Hematopoietic multipotent progenitor cell treated with erythropoietin and hydrocortisone succinate and interleukin-3 and kit ligand, for 6 days (in vitro differentiated cells): ENCODE results near the gene MAN2A2.
"Not testable (repeated sequence)": the region's sequence is repeated elsewhere in the genome, so short reads cannot be mapped to it uniquely, and the experiment has no call there.

Experiments
- DNase-seq: peaks from one replicate; pipeline ENCODE4 v3.0.0-alpha.2; 2015

The MAN2A2 gene

DNA sequence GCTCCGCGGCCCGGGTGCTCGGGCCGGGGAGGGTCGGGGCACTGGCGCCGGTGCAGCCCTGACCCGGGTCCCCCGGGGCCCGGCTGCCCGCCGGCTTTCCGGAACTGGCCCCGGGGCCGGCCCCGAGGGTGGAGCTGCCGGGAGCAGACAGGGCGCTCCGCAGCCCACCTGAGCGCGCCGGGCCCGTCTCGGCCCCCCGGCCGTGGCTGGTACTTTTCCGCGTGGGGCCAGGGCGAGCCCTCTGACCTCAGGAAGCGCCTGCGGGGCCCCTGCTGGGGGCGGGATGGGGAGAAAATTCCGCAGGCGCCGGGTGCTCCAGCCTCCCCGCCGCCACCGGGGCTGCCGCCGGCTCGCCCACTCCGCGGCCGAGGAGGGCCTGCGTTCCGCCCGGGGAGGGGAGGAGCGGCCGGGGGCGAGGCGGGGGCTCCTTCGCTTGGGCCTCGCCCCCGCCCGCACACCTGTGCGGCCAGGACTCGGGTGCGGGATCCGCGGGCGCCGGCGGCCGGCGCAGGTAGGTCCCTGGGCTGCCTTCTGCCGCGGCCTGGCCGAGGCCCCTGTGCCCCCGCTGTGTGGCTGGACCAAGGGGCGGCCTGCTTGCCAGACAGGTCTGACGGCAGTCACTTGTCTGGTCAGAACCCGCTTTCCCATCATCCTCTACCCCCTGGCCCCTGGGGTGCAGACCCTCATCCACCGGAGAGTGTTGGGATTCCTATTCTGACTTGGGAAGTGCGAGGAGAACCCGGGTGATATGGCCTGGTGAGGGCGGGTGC is 31.2 kb upstream of the MAN2A2 start:
- DNase-seq = no peak

DNA sequence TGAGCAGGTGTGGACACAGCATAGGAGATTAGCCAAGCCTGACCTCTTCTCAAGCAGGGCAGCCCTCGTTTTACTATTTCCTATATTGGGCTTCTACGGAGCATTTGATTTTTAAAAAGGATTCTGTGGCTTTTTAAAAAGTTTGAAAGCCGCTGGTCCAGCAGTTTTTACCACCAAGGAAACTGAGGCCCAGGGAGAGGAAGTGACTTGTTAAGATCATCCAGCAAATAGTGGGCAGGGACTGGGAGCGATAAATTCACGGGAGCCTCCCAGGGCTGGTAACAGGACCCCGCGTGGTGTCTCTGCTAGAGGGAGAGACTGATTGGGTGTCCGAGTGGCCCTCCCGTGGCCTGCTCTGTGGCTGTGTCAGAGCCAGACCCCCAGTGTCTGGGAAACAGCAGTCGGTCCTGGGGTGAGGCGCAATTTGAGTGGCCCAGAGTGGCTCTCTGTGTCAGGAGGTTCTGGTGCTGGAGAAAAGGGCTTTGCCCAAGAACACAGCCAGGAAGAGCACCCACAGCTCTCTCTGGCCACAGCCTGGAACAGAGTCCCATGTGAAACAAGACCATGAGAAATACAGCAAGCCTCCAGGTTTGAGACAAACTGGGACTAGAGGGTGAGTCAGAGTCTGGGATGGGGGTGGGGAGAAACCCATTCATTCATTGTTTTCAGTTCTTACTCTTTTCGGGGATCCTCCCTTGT is 30.5 kb upstream of the MAN2A2 start:
- DNase-seq = peak; percentile 71

DNA sequence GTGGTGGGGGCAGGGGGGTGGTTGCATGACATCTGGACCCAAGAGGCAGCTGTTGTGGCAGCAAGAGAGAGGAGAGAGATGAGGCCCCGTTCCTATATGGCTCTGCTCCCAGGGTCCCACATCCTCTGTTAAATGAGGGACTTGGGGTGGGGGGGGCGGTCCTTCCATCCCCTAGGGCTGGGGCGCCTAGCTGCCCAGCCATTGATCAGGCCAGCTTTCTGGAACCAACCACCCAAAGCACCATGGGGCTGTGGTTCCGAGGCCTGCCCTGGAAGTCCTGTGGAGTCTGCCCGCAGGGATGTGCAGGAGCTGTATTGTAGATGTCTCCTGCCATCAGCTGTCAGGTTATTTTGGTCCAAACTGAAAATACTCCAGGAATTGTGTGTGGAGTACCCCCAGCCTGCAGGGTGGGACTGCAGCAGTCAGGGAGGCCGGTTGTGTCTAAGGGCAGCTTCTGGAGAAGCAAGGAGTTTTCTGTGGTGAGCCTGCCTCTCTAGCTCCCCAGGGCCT is 29.6 kb upstream of the MAN2A2 start:
- DNase-seq = no peak

DNA sequence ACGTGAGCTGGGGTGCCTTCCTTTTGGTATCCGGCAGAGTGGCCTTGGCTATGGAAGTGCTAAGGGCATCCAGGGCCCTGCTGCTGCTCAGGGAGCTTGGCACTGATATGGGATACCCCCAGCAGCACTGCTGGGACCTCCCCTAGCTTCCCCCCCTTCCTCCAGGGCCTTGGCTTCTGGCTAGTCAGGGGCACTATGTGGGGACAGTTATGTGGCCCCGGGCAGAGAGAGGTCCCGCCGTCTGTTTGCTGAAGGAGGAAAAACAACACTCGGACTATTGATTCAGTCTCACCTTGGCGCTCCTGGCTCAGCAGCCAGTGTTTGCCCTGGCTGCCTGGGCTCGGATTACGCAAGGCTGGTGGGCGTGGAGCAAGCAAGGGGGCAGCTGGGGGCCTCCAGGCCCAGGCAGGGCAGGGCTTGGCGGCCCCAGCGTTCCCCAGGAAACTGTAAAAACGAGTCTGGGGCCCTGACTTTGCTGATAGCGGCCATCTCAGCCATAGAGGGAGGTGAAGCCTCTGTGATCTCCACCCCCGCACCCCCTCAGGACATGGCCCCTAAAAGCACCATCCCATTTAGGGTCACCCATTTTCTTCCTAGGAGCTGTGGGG is 29.0 kb upstream of the MAN2A2 start:
- peak; percentile 74 for DNase-seq

DNA sequence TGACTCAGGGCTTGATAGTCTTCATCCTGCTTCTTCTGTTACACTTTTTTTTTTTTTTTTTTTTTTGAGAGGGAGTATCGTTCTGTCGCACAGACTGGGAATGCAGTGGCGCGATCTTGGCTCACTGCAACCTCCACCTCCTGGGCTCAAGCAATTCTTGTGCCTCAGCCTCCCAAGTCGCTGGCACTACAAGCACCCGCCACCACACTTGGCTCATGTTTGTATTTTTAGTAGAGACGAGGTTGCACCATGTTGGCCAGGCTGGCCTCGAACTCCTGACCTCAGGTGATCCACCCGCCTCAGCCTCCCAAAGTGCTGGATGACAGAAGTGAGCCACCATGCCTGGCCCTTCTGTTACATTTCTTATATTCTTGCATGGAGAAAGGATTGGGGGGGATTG is 28.1 kb upstream of the MAN2A2 start:
- DNase-seq = not testable (repeated sequence)

DNA sequence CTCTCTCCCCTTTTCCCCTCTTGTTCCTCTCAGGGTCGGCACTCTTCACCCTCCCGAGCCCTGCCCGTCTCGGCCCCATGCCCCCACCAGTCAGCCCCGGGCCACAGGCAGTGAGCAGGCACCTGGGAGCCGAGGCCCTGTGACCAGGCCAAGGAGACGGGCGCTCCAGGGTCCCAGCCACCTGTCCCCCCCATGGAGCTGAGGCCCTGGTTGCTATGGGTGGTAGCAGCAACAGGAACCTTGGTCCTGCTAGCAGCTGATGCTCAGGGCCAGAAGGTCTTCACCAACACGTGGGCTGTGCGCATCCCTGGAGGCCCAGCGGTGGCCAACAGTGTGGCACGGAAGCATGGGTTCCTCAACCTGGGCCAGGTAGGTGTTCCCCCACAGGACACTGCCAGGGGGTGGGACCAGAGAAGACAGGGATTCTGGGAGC is 27.5 kb upstream of the MAN2A2 start:
- DNase-seq = no peak

DNA sequence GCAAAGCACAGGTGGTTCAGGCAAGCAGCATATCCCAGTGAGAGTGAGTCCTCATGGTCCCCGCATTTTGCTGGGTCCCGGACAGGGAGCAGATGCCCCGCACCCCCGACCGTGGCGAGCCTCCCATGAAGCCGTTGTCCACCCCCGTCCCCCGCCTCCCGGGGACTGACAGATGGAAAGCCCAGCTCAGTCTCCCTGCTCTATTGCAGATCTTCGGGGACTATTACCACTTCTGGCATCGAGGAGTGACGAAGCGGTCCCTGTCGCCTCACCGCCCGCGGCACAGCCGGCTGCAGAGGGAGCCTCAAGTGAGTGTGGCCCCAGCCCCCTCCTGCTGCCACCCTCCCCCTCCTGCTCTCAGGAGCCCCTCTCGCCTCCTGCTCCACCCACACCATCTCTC is 27.1 kb upstream of the MAN2A2 start:
- DNase-seq = no peak

DNA sequence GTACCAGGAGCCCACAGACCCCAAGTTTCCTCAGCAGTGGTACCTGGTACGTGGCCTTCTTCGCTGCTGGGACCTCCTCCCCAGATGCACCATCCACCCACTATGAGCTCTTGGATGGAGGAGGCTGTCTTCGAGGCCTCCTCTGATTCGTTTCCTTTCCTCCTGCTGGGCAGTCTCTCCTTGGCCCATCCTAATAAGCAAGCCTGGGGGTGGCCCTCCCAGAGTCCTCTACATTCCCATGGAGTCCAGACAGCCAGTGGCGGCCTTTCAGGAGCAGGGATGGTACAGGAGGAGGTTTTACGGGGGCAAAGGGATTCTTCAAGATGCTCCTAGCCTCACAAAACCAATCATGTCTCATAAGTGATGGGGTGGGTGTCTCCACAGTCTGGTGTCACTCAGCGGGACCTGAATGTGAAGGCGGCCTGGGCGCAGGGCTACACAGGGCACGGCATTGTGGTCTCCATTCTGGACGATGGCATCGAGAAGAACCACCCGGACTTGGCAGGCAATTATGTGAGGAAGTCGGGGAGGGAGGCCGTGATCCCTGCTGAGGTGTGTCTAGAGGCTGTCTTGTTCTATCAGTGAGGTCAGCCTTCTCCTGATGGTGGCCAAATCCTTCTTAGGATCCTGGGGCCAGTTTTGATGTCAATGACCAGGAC is 26.5 kb upstream of the MAN2A2 start:
- no peak for DNase-seq

DNA sequence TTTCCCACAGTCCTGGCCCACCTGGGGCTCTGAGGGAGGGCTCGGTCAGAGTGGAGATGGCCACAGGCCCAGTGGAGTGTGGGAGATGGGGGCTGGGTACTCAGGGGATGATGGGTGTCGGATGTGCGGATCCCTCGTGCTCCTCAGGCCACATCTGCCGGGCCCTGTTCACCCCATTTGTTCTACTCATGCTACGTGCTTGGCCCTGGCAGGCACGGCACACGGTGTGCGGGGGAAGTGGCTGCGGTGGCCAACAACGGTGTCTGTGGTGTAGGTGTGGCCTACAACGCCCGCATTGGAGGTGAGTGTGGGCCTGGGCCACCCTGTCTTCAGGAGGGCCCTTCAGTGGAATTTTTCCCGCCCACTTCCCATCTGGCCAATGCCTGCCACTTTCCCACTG is 25.8 kb upstream of the MAN2A2 start:
- no peak for DNase-seq

DNA sequence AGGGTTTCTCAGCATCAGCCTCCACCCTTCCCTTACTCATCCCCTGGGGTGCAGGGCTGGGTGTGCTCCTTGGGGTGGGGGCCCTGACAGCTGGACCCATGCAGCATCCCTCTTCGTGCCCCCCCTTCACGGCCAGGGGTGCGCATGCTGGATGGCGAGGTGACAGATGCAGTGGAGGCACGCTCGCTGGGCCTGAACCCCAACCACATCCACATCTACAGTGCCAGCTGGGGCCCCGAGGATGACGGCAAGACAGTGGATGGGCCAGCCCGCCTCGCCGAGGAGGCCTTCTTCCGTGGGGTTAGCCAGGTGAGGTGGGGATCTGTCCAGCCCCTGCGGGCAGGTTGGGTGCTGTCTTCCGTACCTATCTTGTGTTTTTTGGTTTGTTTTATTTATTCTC is 25.1 kb upstream of the MAN2A2 start:
- no peak for DNase-seq

DNA sequence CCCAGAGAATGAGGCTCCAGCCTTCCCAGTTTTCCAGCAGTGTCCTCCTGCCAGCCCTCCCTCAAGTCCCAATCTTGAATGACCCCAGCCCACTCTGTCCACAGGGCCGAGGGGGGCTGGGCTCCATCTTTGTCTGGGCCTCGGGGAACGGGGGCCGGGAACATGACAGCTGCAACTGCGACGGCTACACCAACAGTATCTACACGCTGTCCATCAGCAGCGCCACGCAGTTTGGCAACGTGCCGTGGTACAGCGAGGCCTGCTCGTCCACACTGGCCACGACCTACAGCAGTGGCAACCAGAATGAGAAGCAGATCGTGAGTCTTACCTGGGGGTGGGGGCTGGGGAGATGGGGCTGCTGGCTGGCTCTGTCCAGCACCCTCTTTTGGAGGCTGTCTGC is 24.4 kb upstream of the MAN2A2 start:
- DNase-seq = no peak

DNA sequence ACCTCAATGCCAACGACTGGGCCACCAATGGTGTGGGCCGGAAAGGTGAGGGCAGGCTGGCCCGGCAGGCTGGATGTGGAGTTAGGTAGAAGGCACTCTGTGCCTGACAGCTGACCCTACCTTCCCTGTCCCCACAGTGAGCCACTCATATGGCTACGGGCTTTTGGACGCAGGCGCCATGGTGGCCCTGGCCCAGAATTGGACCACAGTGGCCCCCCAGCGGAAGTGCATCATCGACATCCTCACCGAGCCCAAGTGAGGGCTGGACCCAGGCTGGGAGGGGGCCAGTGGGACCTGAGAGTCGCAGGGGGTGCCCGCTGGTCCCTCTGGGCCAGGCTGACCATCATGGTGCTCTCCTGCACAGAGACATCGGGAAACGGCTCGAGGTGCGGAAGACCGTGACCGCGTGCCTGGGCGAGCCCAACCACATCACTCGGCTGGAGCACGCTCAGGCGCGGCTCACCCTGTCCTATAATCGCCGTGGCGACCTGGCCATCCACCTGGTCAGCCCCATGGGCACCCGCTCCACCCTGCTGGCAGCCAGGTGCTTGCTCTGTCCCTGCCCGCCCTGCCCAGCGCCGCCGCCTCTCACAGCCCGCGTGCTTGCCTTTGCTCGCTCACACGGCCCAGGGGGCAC is 23.3 kb upstream of the MAN2A2 start:
- DNase-seq = no peak

DNA sequence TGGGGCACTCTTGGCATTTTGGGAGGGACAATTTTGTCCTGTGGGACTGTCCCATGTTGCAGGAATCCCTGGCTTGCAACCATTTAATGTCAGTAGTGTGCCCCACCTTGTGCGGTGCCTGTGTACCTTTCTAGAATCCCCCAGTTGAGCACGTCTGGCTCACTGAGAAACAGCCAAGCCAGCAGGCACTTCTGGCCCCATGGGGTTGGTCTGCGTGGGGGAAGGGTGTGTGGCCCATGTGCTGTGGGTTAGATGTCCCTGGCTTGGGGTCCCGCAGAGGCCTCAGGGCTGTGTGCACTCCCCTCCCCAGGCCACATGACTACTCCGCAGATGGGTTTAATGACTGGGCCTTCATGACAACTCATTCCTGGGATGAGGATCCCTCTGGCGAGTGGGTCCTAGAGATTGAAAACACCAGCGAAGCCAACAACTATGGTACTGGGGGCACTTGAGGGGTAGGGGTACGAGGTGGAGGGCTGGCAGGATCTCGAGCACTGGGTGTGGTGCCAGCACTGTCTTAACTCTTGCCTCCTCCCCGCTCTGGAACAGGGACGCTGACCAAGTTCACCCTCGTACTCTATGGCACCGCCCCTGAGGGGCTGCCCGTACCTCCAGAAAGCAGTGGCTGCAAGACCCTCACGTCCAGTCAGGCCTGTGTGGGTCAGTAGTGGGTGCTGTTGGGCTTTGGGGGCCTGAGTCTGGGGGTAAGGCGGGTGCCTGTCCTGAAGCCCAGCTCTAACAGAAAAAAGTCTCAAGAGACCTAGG is 22.5 kb upstream of the MAN2A2 start:
- DNase-seq = no peak

DNA sequence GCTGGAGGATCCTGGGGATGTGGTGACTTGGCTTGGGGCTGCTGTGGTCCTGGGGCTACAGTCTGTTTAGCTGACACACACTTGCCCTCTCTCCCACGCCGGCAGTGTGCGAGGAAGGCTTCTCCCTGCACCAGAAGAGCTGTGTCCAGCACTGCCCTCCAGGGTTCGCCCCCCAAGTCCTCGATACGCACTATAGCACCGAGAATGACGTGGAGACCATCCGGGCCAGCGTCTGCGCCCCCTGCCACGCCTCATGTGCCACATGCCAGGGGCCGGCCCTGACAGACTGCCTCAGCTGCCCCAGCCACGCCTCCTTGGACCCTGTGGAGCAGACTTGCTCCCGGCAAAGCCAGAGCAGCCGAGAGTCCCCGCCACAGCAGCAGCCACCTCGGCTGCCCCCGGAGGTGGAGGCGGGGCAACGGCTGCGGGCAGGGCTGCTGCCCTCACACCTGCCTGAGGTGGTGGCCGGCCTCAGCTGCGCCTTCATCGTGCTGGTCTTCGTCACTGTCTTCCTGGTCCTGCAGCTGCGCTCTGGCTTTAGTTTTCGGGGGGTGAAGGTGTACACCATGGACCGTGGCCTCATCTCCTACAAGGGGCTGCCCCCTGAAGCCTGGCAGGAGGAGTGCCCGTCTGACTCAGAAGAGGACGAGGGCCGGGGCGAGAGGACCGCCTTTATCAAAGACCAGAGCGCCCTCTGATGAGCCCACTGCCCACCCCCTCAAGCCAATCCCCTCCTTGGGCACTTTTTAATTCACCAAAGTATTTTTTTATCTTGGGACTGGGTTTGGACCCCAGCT is 21.7 kb upstream of the MAN2A2 start:
- DNase-seq = no peak

DNA sequence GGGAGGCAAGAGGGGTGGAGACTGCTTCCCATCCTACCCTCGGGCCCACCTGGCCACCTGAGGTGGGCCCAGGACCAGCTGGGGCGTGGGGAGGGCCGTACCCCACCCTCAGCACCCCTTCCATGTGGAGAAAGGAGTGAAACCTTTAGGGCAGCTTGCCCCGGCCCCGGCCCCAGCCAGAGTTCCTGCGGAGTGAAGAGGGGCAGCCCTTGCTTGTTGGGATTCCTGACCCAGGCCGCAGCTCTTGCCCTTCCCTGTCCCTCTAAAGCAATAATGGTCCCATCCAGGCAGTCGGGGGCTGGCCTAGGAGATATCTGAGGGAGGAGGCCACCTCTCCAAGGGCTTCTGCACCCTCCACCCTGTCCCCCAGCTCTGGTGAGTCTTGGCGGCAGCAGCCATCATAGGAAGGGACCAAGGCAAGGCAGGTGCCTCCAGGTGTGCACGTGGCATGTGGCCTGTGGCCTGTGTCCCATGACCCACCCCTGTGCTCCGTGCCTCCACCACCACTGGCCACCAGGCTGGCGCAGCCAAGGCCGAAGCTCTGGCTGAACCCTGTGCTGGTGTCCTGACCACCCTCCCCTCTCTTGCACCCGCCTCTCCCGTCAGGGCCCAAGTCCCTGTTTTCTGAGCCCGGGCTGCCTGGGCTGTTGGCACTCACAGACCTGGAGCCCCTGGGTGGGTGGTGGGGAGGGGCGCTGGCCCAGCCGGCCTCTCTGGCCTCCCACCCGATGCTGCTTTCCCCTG is 21.0 kb upstream of the MAN2A2 start:
- DNase-seq = no peak

DNA sequence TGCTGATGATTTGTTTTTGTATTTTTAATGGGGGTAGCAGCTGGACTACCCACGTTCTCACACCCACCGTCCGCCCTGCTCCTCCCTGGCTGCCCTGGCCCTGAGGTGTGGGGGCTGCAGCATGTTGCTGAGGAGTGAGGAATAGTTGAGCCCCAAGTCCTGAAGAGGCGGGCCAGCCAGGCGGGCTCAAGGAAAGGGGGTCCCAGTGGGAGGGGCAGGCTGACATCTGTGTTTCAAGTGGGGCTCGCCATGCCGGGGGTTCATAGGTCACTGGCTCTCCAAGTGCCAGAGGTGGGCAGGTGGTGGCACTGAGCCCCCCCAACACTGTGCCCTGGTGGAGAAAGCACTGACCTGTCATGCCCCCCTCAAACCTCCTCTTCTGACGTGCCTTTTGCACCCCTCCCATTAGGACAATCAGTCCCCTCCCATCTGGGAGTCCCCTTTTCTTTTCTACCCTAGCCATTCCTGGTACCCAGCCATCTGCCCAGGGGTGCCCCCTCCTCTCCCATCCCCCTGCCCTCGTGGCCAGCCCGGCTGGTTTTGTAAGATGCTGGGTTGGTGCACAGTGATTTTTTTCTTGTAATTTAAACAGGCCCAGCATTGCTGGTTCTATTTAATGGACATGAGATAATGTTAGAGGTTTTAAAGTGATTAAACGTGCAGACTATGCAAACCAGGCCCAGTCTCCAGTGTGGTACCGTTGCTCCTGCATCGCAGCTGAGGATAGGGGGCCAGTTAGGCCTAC is 20.1 kb upstream of the MAN2A2 start:
- DNase-seq = no peak

DNA sequence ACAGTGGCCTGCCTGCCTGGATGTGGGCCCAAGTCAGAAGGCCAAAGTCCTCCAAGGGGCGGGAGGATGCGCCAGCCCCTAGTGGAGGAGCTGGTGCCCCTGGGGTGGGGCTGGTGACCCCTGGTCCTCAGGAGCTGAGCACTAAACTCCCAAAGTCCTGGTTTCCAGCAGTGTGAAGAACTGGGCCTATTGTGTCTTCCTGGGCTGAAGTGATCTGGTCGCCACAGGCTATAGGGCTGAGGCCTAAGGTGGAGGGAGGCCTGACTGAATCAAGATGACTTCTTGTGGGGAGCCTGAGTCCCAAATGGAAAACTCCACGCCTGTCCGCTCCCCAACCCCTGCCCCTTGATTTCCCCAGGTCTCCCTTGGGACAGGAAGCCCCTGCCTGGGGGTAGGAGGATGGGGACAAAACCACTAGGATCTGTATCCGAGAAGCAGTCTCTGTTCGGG is 19.6 kb upstream of the MAN2A2 start:
- peak; percentile 49 for DNase-seq

DNA sequence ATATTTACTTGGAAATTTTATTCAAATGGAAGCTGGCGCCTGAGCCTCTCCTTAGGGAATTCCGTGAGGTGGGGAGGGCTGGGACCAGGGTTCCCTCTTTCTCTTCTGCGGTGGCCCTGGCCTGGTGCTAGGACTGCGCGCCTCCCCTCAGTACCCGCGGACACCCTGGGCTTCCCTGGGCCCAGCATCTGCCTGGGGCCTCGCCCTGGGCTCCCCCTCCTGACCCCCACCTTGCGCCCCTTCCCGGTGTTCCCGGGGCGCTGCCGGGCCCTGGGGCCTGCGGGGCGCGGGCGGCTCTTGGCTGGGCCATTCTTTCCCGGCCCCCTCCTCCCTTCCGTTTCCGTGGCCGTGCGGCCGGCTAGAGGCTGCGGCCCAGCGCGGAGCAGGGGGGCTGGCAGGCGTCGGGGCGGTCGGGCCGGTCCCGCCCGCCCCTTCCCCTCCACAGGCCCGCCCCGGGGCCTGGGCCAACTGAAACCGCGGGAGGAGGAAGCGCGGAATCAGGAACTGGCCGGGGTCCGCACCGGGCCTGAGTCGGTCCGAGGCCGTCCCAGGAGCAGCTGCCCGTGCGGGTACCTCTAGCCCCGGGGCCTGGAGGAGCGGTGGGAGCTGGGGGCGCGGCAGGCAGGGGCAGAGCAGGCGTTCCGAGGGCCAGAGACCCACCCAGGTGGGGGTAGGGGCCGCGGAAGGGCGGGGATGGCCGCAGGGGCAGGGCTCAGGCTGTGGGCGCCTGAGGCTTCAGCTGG is 19.0 kb upstream of the MAN2A2 start, which contains the start of gene FES:
TSS of gene FES (plus strand) at position 529 of the 743 bp plus-strand sequence. CDS start 542 bp downstream, outside the sequence.
- peak; percentile 79 for DNase-seq
